Left lung (tissue), 10 donors: ENCODE results near the gene RBM24. TPM values are rescaled to one million over a fixed set of nuclear protein-coding genes. Genes with fewer than 3 reads are reported as not detected.

Experiments
- ATAC-seq: fragments of 200-7000 bp; cut with Tn5 transposase; one replicate; pipeline ENCODE4 v1.9.1; 2020; ENCODE audit warnings: moderate library complexity
- DNase-seq, 4 donors: peaks; one replicate each; pipeline ENCODE4 v3.0.0-alpha.2; 2013 to 2020
- H3K27ac ChIP-seq, 2 donors: fragments of 200-600 bp; sonication (generic) in 1 of 2; one replicate each; pipeline versions ENCODE4 v1.5.0 to v1.8.0; 2020 to 2021
- H3K27me3 ChIP-seq, 2 donors: fragments of 200-600 bp; sonication (generic) in 1 of 2; one replicate each; pipeline versions ENCODE4 v1.5.0 to v1.8.0; 2020 to 2021
- H3K36me3 ChIP-seq, 2 donors: fragments of 200-600 bp; sonication (generic) in 1 of 2; one replicate each; pipeline versions ENCODE4 v1.5.0 to v1.8.0; 2020 to 2021
- H3K4me1 ChIP-seq, 2 donors: fragments of 200-600 bp; one replicate each; pipeline ENCODE4 v1.8.0; 2021
- H3K4me3 ChIP-seq, 2 donors: fragments of 200-600 bp; sonication (generic) in 1 of 2; one replicate each; pipeline versions ENCODE4 v1.5.0 to v1.8.0; 2020 to 2021; ENCODE audit warnings: mild to moderate bottlenecking in 1 of 2
- H3K9me3 ChIP-seq, 2 donors: fragments of 200-600 bp; sonication (generic) in 1 of 2; one replicate each; pipeline versions ENCODE4 v1.5.0 to v1.8.0; 2020 to 2021
- CTCF ChIP-seq, 2 donors: fragments of 200-600 bp; sonication (generic) in 1 of 2; IDR thresholded peaks; one replicate each; pipeline versions ENCODE4 v1.5.0 to v1.8.0; 2021; ENCODE audit warnings: antibody characterized with exemption in 2 of 2
- intact Hi-C, 2 donors: fragments of 100-400 bp; cut with DNase I; formaldehyde crosslinking; loops; one replicate each; pipeline versions ENCODE4 v1.11.2 to v1.14.2; 2022
- polyA plus RNA-seq, 6 donors: library from polyadenylated mRNA; unstranded; fragments of 120-200 nt; gene quantifications; one replicate each; pipeline ENCODE4 v1.2.1, GENCODE V29; 2013; ENCODE audit not compliant: insufficient read length in 6 of 6
- total RNA-seq, 2 donors: library from RNA; stranded (reverse); fragmentation: NEBNext Ultra II Directional; extraction: Animal tissue kit (Norgen Biotek cat#: 25700); gene quantifications; one replicate each; pipeline ENCODE4 v1.2.1, GENCODE V29; 2021
- donor health status: DM: no; HTN: yes; CAD: no.
- donor health status: DM: no; HTN: no; CAD: no.

RBM24 gene
- total and polyA plus RNA-seq, 8 donors = 0.47 to 5.7 (median 4.4) TPM

- H3K4me1 ChIP-seq = no peaks in the 10 kb centered on the region
- no peak overlapping the region for H3K4me3 ChIP-seq
- intact Hi-C loops = no loop called here
- H3K27me3 ChIP-seq = no peaks in the 10 kb centered on the region
- no peak for TF ChIP-seq CTCF (IDR thresholded peaks at IDR 0.05)
- peaks cover 0 to 4% of the 10 kb centered on the region in 2 donors for H3K9me3 ChIP-seq
- DNase-seq (no peak), ATAC-seq (no peak)
- peaks cover 0 to 2% of the 10 kb centered on the region in 2 donors for H3K36me3 ChIP-seq
- H3K27ac ChIP-seq = no peak overlapping the region
Observed at GRCh38 chr6:17242087-17242486, 39.1 kb upstream of the RBM24 start.

- no peaks in the 10 kb centered on the region for H3K9me3 ChIP-seq
- ATAC-seq (no peak), DNase-seq (no peak)
- H3K4me1 ChIP-seq = no peaks in the 10 kb centered on the region
- H3K27me3 ChIP-seq = no peaks in the 10 kb centered on the region
- H3K36me3 ChIP-seq = no peaks in the 10 kb centered on the region
- H3K27ac ChIP-seq = no peak overlapping the region
- no peak for TF ChIP-seq CTCF (IDR thresholded peaks at IDR 0.05)
- H3K4me3 ChIP-seq = no peak overlapping the region
- intact Hi-C loops = no loop called here
Observed at GRCh38 chr6:17250237-17250636, 30.9 kb upstream of the RBM24 start.

GRCh38 chr6:17251953-17252352, 29.2 kb upstream of the RBM24 start:
- ATAC-seq (no peak), DNase-seq (no peak)
- Histone ChIP-seq H3K4me1 (no peaks in the 10 kb centered on the region), H3K9me3 (no peaks in the 10 kb centered on the region), H3K4me3 (no peak overlapping the region), H3K27me3 (no peaks in the 10 kb centered on the region), H3K36me3 (no peaks in the 10 kb centered on the region), H3K27ac (no peak overlapping the region)
- intact Hi-C loops = no loop called here
- no peak for TF ChIP-seq CTCF (IDR thresholded peaks at IDR 0.05)

GRCh38 chr6:17258749-17259148, 22.4 kb upstream of the RBM24 start:
- intact Hi-C loops = no loop called here
- Histone ChIP-seq H3K27ac (no peak overlapping the region), H3K4me1 (no peaks in the 10 kb centered on the region), H3K36me3 (no peaks in the 10 kb centered on the region), H3K27me3 (peaks cover 0 to 5% of the 10 kb centered on the region in 2 donors), H3K4me3 (no peak overlapping the region), H3K9me3 (no peaks in the 10 kb centered on the region)
- ATAC-seq = no peak
- DNase-seq = no peak
- TF ChIP-seq CTCF (IDR thresholded peaks at IDR 0.05) = no peak

GRCh38 chr6:17265570-17265969, 15.6 kb upstream of the RBM24 start:
- Histone ChIP-seq H3K4me3 (no peak overlapping the region), H3K27me3 (peaks cover 0 to 5% of the 10 kb centered on the region in 2 donors), H3K9me3 (no peaks in the 10 kb centered on the region), H3K27ac (no peak overlapping the region), H3K36me3 (no peaks in the 10 kb centered on the region), H3K4me1 (no peaks in the 10 kb centered on the region)
- no peak for ATAC-seq
- intact Hi-C loops = no loop called here
- TF ChIP-seq CTCF (IDR thresholded peaks at IDR 0.05) = no peak
- DNase-seq = no peak
